SK-N-MC (cell line): Measurements from ENCODE around the gene MGMT.

ENCODE experiments used
- EZH2 ChIP-seq: fragments of 200-600 bp; sonication (generic); IDR thresholded peaks from one replicate; pipeline ENCODE4 v1.6.1; 2017; ENCODE audit warnings: antibody characterized with exemption
- POLR2AphosphoS5 ChIP-seq: IDR thresholded peaks from 2 replicates; pipeline ENCODE4 v1.6.1; 2012; ENCODE audit warnings: mild to moderate bottlenecking, low read depth, low read length, borderline replicate concordance

- TF ChIP-seq POLR2AphosphoS5 (no peak), EZH2 (no peak)
Observed at GRCh38 chr10:129545261-129545660, 78.2 kb downstream of the MGMT start.
